ENCODE results near the gene RFC2. TPM values are rescaled to one million over a fixed set of nuclear protein-coding genes. Genes with fewer than 3 reads are reported as not detected.

RFC2 gene
- total and polyA plus RNA-seq, 2 of the 8 experiments (the other 6 are each of a cell fraction or from before 2014, with no cell fraction given), result 52.9 to 85.4 TPM

DNA sequence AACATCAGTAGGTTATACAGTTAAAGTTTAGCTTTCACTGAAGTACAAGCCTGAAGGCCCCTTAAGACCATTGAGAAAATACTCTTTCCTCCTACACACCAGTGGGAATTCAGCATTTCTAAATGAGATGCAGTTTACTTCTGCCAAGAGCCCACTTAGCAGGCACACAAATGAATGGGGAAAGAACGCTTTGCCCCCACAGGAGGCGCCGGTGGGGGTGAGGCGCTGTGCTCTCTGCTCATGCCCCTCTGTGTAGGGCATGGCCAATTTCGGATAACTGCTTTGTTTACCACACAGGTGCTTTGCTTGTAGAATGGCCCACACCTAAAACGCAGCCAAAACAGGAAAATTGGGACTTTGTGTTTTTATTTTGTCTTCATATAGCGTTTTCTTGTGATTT, 60.3 kb downstream of the RFC2 start:
- H4K91ac ChIP-seq (replicated peaks; ENCODE audit: insufficient read length, low read length), result no peak overlapping the region
- POLR2A ChIA-PET (ENCODE audit: partially characterized antibody), result interaction anchor here (0.8 to 5.6 kb wide), 4 partner anchors 9 to 38 kb away, joined by 3 to 65 read pairs (median 4); partner anchors contain the start of gene EIF4H
- TF ChIP-seq CEBPB (IDR thresholded peaks at IDR 0.05; ENCODE audit: low read depth, low read length), result no peak
- no peak for TF ChIP-seq BACH1 (IDR thresholded peaks at IDR 0.05; ENCODE audit: low read length)
- TF ChIP-seq TEAD4 (IDR thresholded peaks at IDR 0.05; ENCODE audit: low read depth, low read length), result no peak
- no peak for TF ChIP-seq ASH2L (IDR thresholded peaks at IDR 0.05; ENCODE audit: low read length)
- TF ChIP-seq HDAC2 (IDR thresholded peaks at IDR 0.05; ENCODE audit: borderline replicate concordance in 1 of 2, low read depth in 2 of 2, low read length in 2 of 2), result no peak
- TF ChIP-seq GABPA (IDR thresholded peaks at IDR 0.05; ENCODE audit: borderline replicate concordance, insufficient read depth, low read length), result no peak
- no peak for TF ChIP-seq GTF2F1 (IDR thresholded peaks at IDR 0.05; ENCODE audit: borderline replicate concordance, low read depth, low read length)
- TF ChIP-seq TAF7 (optimal IDR thresholded peaks at IDR 0.05; ENCODE audit: borderline replicate concordance, low read depth, low read length), result no peak
- no peak for TF ChIP-seq ZNF274 (IDR thresholded peaks at IDR 0.05; ENCODE audit: borderline replicate concordance, extremely low read depth, low read length)
- TF ChIP-seq NRF1 (IDR thresholded peaks at IDR 0.05; ENCODE audit: low read depth, low read length), result no peak
- no peak for TF ChIP-seq SIN3A (conservative IDR thresholded peaks at IDR 0.05 in 1 of 2, IDR thresholded peaks at IDR 0.05 in 1 of 2; ENCODE audit: low read depth in 1 of 2, low read length in 2 of 2)
- no peak for TF ChIP-seq CHD2 (IDR thresholded peaks at IDR 0.05; ENCODE audit: low read length)
- no peak for TF ChIP-seq BRCA1 (IDR thresholded peaks at IDR 0.05; ENCODE audit: low read depth, low read length)
- no peak for TF ChIP-seq SP1 (IDR thresholded peaks at IDR 0.05; ENCODE audit: low read depth, low read length)

More for the DNA sequence above, 60.3 kb downstream of the RFC2 start:
- Histone ChIP-seq H3K18ac (ENCODE audit: extremely low read depth, low read length) (no peak overlapping the region), H3K36me3 (ENCODE audit: control insufficient read depth in 2 of 4, insufficient read depth in 4 of 4, low read length in 3 of 4) (peaks cover 48 to 71% (median 63%) of the 10 kb centered on the region in 4 experiments), H3K27me3 (replicated peaks in 1 of 4; ENCODE audit: control insufficient read depth in 3 of 4, extremely low read depth in 1 of 4, insufficient read depth in 3 of 4, low read length in 3 of 4) (no peaks in the 10 kb centered on the region), H2BK20ac (ENCODE audit: low read length) (no peak overlapping the region), H4K20me1 (replicated peaks in 1 of 2; ENCODE audit: control insufficient read depth in 1 of 2, insufficient read depth in 2 of 2, low read length in 2 of 2) (peaks cover 4 to 15% of the 10 kb centered on the region in 2 experiments), H3K23me2 (ENCODE audit: low read depth, low read length) (no peaks in the 10 kb centered on the region), H3K79me2 (ENCODE audit: control insufficient read depth in 1 of 2, insufficient read depth in 2 of 2, low read length in 2 of 2) (peaks cover 0 to 15% of the 10 kb centered on the region in 2 experiments; a peak in 3 of 4 replicates), H3K79me1 (ENCODE audit: low read depth, low read length) (peaks cover 8% of the 10 kb centered on the region; the same call in 1 of the 2 replicates), H3K4me3 (ENCODE audit: extremely low read depth in 1 of 4, insufficient read depth in 2 of 4, low read depth in 3 of 4, low read length in 4 of 4) (no peak overlapping the region), H3K9me3 (ENCODE audit: insufficient read depth in 2 of 2, low read depth in 1 of 2, low read length in 1 of 2) (no peaks in the 10 kb centered on the region), H3K27ac (ENCODE audit: low read depth, low read length) (no peak overlapping the region), H3K9ac (replicated peaks in 1 of 4; ENCODE audit: extremely low read depth in 1 of 4, low read depth in 3 of 4, low read length in 3 of 4) (no peak overlapping the region), H2BK15ac (ENCODE audit: low read length) (no peak overlapping the region), H4K8ac (ENCODE audit: extremely low read depth, insufficient read depth, low read length) (no peak overlapping the region), H4K5ac (ENCODE audit: insufficient read length, low read depth, low read length) (no peak overlapping the region), H3K4me1 (replicated peaks in 1 of 4; ENCODE audit: control insufficient read depth in 3 of 4, insufficient read depth in 4 of 4, low read length in 3 of 4) (no peaks in the 10 kb centered on the region), H3K4ac (replicated peaks; ENCODE audit: insufficient read length, low read depth, low read length) (no peak overlapping the region), H2AFZ (ENCODE audit: low read length) (no peak overlapping the region), H2BK120ac (replicated peaks; ENCODE audit: low read depth, low read length) (no peak overlapping the region), H3K23ac (ENCODE audit: insufficient read length) (no peak overlapping the region), H2AK5ac (ENCODE audit: low read depth, low read length) (no peak overlapping the region), H2BK5ac (ENCODE audit: low read depth, low read length) (no peak overlapping the region), H3K56ac (replicated peaks; ENCODE audit: insufficient read length, low read depth, low read length) (no peak overlapping the region), H3K14ac (ENCODE audit: insufficient read length) (no peak overlapping the region), H2BK12ac (ENCODE audit: low read depth, low read length) (no peak overlapping the region), H3K4me2 (ENCODE audit: insufficient read depth in 1 of 2, low read depth in 2 of 2, low read length in 2 of 2) (no peak overlapping the region)
- 93% methylated on average over 7 of the region's 7 CpGs; no CpG with 5 or more reads in 1 of the 2 experiments for WGBS, 2 experiments (ENCODE audit: extremely low coverage in 1 of 2, insufficient coverage in 1 of 2, insufficient read length in 1 of 2, insufficient replicate concordance in 2 of 2, low coverage in 1 of 2, low lambda C conversion rate in 2 of 2, missing lambda C conversion rate in 1 of 2)
- CTCF ChIA-PET (ENCODE audit: partially characterized antibody), result interaction anchor here (0.5 to 4.4 kb wide), 11 partner anchors 9 to 212 kb away, joined by 3 to 24 read pairs (median 4); no protein-coding TSS in a partner anchor
- DNase-seq (ENCODE audit: low read depth in 1 of 2, low spot score in 2 of 2) (no peak), FAIRE-seq (no peak)

Data from H1 (cell line).